HG03460 (cell line): Measurements from ENCODE around the gene MYDGF.

Experiments used
- ATAC-seq: cut with Tn5 transposase; IDR thresholded peaks from one replicate; pipeline ENCODE4 v1.9.1; 2021; ENCODE audit not compliant: unreplicated experiment

The MYDGF gene

GRCh38 chr19:4613254-4613751 lies 56.8 kb downstream of the MYDGF start:
- no peak for ATAC-seq

DNA sequence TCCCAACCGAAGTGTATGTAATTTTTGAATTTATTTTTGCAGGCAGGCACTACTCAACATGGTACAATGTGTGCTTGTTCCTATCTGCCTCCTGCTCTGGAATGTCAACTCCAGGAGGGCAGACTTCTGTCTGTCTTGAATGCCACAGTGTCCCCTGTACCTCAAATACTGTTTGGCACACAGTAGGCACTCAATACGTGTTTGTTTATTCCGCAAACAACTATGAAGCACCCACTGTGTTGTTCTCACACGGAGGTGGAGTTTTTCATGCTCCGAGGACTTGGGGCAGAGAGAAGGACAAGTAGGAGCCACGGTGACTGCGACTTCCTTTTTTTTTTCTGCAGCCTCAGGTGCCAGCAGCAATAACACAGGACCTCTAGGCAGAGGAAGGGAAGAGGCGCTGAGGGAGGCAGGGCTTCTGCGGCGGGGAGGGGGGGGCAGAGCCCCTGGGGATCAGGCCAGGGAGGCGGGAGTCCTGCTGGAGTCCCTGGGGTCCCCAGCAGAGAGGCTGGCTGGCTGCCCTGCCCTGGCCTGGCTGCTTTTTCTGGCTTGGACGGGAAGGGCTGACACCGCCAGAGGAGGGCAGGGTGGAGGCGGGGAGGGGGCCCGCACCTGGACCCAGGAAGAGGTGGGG lies 60.1 kb downstream of the MYDGF start:
- ATAC-seq: no peak
